Measurements from ENCODE around the gene VIPR2.

GRCh38 chr7:159104188-159104920, 40.3 kb downstream of the VIPR2 start:
- TF ChIP-seq, protein P1, sequence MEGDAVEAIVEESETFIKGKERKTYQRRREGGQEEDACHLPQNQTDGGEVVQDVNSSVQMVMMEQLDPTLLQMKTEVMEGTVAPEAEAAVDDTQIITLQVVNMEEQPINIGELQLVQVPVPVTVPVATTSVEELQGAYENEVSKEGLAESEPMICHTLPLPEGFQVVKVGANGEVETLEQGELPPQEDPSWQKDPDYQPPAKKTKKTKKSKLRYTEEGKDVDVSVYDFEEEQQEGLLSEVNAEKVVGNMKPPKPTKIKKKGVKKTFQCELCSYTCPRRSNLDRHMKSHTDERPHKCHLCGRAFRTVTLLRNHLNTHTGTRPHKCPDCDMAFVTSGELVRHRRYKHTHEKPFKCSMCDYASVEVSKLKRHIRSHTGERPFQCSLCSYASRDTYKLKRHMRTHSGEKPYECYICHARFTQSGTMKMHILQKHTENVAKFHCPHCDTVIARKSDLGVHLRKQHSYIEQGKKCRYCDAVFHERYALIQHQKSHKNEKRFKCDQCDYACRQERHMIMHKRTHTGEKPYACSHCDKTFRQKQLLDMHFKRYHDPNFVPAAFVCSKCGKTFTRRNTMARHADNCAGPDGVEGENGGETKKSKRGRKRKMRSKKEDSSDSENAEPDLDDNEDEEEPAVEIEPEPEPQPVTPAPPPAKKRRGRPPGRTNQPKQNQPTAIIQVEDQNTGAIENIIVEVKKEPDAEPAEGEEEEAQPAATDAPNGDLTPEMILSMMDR (IDR thresholded peaks at IDR 0.05; ENCODE audit: borderline replicate concordance, extremely low read depth, low read length, poor library complexity, severe bottlenecking) = no peak
- TF ChIP-seq EZH2 (IDR thresholded peaks at IDR 0.05; ENCODE audit: borderline replicate concordance, low read depth, low read length, severe bottlenecking) = no peak
